WTC11 (cell line): ENCODE data around the gene MEIS1.

Experiments
- ATF1 ChIP-seq: sonication (generic); formaldehyde crosslinking; IDR thresholded peaks from 2 replicates; pipeline ENCODE4 v1.8.1; 2023; ENCODE audit warnings: mild to moderate bottlenecking, moderate library complexity, missing genetic modification reagents
- TF ChIP-seq, protein P1 (sequence below): sonication (generic); formaldehyde crosslinking; IDR thresholded peaks from 2 replicates; pipeline ENCODE4 v1.8.1; 2023; ENCODE audit warnings: mild to moderate bottlenecking, missing genetic modification reagents

DNA sequence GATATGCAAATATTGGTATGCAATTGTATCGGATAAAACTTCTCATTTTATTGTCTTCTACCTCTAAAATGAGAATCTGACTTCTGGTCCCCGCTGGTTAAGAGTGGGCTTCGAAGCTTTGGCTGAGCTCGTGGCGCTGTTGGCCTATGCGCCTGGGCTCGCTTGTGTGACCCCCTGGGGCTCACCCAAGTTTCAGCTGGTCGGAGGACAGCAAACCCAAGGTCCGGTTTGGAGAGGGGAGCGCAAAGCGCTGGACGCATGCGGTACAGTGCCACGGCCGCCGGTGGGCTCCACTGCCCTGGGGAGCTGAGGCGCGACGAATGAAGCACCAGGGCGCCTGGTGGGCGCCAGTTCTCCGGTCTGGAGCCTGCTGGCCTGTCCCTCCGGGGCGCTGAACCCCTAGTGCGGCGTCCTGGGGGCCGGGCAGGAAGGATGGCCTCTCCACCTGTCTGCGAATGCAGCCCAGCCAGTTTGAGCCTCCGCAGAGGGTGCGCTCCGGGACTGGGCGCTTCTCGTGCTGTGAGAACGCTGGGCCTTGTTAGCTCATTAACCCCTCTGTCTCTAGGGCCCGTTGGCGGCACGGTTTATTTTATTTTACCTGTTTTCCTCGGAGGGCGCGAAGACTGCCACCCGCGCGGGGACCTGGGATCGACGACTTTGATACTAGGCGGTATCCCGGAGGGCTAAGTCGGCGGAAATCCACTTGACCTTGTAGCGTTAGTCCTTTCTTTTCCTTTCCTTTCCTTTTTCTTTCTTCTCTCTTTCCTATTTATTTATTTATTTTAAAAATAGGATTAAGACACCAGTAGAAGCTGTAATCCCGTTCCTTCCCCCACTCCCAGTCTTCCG, 10.4 kb downstream of the MEIS1 start:
- TF ChIP-seq, protein P1, sequence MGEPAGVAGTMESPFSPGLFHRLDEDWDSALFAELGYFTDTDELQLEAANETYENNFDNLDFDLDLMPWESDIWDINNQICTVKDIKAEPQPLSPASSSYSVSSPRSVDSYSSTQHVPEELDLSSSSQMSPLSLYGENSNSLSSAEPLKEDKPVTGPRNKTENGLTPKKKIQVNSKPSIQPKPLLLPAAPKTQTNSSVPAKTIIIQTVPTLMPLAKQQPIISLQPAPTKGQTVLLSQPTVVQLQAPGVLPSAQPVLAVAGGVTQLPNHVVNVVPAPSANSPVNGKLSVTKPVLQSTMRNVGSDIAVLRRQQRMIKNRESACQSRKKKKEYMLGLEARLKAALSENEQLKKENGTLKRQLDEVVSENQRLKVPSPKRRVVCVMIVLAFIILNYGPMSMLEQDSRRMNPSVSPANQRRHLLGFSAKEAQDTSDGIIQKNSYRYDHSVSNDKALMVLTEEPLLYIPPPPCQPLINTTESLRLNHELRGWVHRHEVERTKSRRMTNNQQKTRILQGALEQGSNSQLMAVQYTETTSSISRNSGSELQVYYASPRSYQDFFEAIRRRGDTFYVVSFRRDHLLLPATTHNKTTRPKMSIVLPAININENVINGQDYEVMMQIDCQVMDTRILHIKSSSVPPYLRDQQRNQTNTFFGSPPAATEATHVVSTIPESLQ (CRISPR knock-in tag), result no peak
- no peak for TF ChIP-seq ATF1
